Upper lobe of right lung (tissue), 1 donor: ENCODE measurements around the gene SRRT. TPM values are rescaled to one million over a fixed set of nuclear protein-coding genes. Genes with fewer than 3 reads are reported as not detected.

ENCODE experiments used
- ATAC-seq: fragments of 200-7000 bp; cut with Tn5 transposase; one replicate; pipeline ENCODE4 v1.9.1; 2020; ENCODE audit warnings: mild to moderate bottlenecking, moderate library complexity
- DNase-seq: peaks from one replicate; pipeline ENCODE4 v3.0.0-alpha.2; 2020
- H3K27ac ChIP-seq: fragments of 200-600 bp; one replicate; pipeline ENCODE4 v1.8.0; 2022
- H3K27me3 ChIP-seq: fragments of 200-600 bp; one replicate; pipeline ENCODE4 v1.8.0; 2022; ENCODE audit warnings: mild to moderate bottlenecking
- H3K36me3 ChIP-seq: fragments of 200-600 bp; one replicate; pipeline ENCODE4 v1.8.0; 2022
- H3K4me1 ChIP-seq: fragments of 200-600 bp; one replicate; pipeline ENCODE4 v1.8.0; 2022
- H3K4me3 ChIP-seq: fragments of 200-600 bp; one replicate; pipeline ENCODE4 v1.8.0; 2022; ENCODE audit warnings: mild to moderate bottlenecking
- H3K9me3 ChIP-seq: fragments of 200-600 bp; one replicate; pipeline ENCODE4 v1.8.0; 2022
- CTCF ChIP-seq: fragments of 200-600 bp; IDR thresholded peaks from one replicate; pipeline ENCODE4 v1.8.0; 2022; ENCODE audit warnings: antibody characterized with exemption
- intact Hi-C: fragments of 100-400 bp; cut with DNase I; formaldehyde crosslinking; loops from one replicate; pipeline ENCODE4 v1.11.0; 2022
- long read RNA-seq: library from polyadenylated mRNA; unstranded; transcript quantifications from one replicate; pipeline ENCODE4 v2.0.0, GENCODE V29; 2021
- total RNA-seq: library from RNA; stranded (reverse); fragmentation: NEBNext Ultra II Directional; extraction: Animal tissue kit (Norgen Biotek cat#: 25700); gene quantifications from one replicate; pipeline ENCODE4 v1.2.1, GENCODE V29; 2021
- donor health status: DM: no; HTN: yes; CAD: no; lungs with severe emphysema.

The SRRT gene
- 105 TPM for total RNA-seq
- long read RNA-seq, transcript SRRT-215 (20 exons, 2,964 nt): minor isoform, 27 of 137 reads
- long read RNA-seq, transcript SRRT-213 (20 exons, 2,905 nt): major isoform, 34 of 137 reads
- long read RNA-seq, transcript SRRT-216 (20 exons, 2,955 nt): minor isoform, 10 of 137 reads
- long read RNA-seq, partial matches to known transcripts: 46 of 137 reads
- long read RNA-seq, other reads (novel, unspliced or antisense): 16 of 137 reads

- Histone ChIP-seq H3K9me3 (no peaks in the 10 kb centered on the region), H3K4me3 (peak within 1 kb of the TSS; percentile 93), H3K36me3 (peaks cover 43% of the 10 kb centered on the region), H3K27me3 (no peaks in the 10 kb centered on the region), H3K27ac (peak within 1 kb of the TSS; percentile 90), H3K4me1 (peaks cover 32% of the 10 kb centered on the region)
- intact Hi-C loops: no loop called here
- peak; percentile 98 for ATAC-seq
- peak; percentile 99 for DNase-seq
- TF ChIP-seq CTCF: peak; percentile 40
Measured at GRCh38 chr7:100874577-100875355, at the start of gene SRRT. SRRT (plus strand) TSS chr7:100875103; CDS start chr7:100875591, 488 bp downstream.

GRCh38 chr7:100825215-100825671 lies 49.7 kb upstream of the SRRT start:
- peaks cover 35% of the 10 kb centered on the region for H3K36me3 ChIP-seq
- peaks cover 23% of the 10 kb centered on the region for H3K4me1 ChIP-seq
- TF ChIP-seq CTCF: no peak
- intact Hi-C loops: no loop called here
- ATAC-seq (peak; percentile 2), DNase-seq (no peak)
- H3K9me3 ChIP-seq: no peaks in the 10 kb centered on the region
- H3K27me3 ChIP-seq: no peaks in the 10 kb centered on the region
- H3K27ac ChIP-seq: peak overlapping the region; percentile 78
- H3K4me3 ChIP-seq: peak overlapping the region; percentile 64

DNA sequence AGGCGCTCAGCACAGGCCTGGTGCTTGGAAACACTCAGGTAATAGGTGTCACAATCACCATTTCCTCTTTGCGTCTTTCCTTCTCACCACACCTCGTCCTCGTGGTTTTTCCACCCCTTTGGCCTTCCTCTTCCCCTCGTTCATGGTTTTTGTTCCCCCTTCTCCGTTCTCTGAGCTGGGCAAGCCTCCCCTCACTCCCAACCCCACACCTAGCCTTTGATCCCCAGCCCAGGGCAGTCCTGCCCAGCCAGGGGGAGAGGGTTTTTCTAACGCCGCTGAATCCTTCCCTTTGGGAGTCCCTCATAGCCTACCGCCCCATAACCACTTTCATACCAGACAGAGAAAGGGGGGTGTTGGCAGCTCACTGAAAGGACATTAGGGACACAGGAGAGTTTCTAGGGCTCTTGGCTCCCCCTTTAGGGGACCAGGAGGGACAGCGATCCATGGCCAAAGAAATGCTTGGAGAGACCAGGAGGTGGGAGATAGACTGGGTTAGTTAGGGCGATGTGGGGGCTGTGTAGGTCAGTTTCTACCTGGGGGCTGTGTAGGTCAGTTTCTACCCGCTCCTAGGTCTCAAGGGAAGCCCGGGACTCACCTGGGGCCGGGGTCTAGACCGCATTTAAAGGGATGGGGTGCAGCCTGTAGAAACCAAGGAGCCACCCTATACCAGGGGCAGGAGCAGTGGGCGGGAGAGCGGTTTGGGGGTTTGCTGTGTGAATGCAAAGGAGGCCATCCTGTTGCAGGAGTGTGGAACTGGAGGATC lies 49.0 kb upstream of the SRRT start:
- Histone ChIP-seq H3K4me3 (peak overlapping the region; percentile 64), H3K27ac (peak overlapping the region; percentile 78)
- DNase-seq: no peak

GRCh38 chr7:100826514-100827329 lies 48.2 kb upstream of the SRRT start:
- DNase-seq: no peak
- Histone ChIP-seq H3K9me3 (no peaks in the 10 kb centered on the region), H3K27ac (peak overlapping the region; percentile 78), H3K36me3 (peaks cover 23% of the 10 kb centered on the region), H3K4me3 (peak overlapping the region; percentile 64), H3K4me1 (peaks cover 23% of the 10 kb centered on the region), H3K27me3 (no peaks in the 10 kb centered on the region)
- ATAC-seq: peak; percentile 15
- intact Hi-C loops: no loop called here
- no peak for TF ChIP-seq CTCF

More for the DNA sequence above, 49.0 kb upstream of the SRRT start:
- H3K27me3 ChIP-seq: no peaks in the 10 kb centered on the region
- TF ChIP-seq CTCF: peak; percentile 11
- H3K36me3 ChIP-seq: peaks cover 28% of the 10 kb centered on the region
- intact Hi-C loops: no loop called here
- peaks cover 23% of the 10 kb centered on the region for H3K4me1 ChIP-seq
- ATAC-seq: peak; percentile 5
- no peaks in the 10 kb centered on the region for H3K9me3 ChIP-seq
